WI38 (cell line): ENCODE results near the gene TOMM5.
A peak's percentile ranks its signal among the peaks of the same experiment; 100 is the strongest.

Experiments used
- H3K4me3 ChIP-seq: 2 replicates; pipeline ENCODE4 v1.5.1; 2011; ENCODE audit warnings: low read depth, mild to moderate bottlenecking, control low read depth, low read length
- TF ChIP-seq, protein P1 (sequence below): IDR thresholded peaks from 2 replicates; pipeline ENCODE4 v1.5.1; 2012; ENCODE audit warnings: low read depth, mild to moderate bottlenecking, control low read depth, low read length

TOMM5 gene

DNA sequence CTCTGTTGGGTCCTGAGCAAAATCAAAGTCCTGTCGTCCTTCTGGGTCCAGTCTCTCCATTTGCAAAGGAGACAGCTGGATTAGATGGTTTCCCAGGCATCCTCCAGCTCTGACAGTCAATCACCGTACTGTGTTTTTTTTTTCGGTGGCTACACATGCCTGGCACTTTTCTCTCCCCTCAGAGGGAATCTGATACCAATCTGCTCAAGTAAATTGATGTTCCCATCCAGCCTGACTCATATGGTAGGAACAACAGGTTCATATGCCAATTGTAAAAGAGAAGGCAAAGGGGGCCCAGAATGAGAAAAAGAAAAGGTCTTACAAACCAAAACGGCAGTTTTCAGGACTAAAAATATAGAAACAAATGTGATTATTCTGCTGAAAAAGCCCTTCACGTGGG is 17.4 kb downstream of the TOMM5 start:
- H3K4me3 ChIP-seq: peak overlapping the region; percentile 82
- TF ChIP-seq, protein P1, sequence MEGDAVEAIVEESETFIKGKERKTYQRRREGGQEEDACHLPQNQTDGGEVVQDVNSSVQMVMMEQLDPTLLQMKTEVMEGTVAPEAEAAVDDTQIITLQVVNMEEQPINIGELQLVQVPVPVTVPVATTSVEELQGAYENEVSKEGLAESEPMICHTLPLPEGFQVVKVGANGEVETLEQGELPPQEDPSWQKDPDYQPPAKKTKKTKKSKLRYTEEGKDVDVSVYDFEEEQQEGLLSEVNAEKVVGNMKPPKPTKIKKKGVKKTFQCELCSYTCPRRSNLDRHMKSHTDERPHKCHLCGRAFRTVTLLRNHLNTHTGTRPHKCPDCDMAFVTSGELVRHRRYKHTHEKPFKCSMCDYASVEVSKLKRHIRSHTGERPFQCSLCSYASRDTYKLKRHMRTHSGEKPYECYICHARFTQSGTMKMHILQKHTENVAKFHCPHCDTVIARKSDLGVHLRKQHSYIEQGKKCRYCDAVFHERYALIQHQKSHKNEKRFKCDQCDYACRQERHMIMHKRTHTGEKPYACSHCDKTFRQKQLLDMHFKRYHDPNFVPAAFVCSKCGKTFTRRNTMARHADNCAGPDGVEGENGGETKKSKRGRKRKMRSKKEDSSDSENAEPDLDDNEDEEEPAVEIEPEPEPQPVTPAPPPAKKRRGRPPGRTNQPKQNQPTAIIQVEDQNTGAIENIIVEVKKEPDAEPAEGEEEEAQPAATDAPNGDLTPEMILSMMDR: no peak

DNA sequence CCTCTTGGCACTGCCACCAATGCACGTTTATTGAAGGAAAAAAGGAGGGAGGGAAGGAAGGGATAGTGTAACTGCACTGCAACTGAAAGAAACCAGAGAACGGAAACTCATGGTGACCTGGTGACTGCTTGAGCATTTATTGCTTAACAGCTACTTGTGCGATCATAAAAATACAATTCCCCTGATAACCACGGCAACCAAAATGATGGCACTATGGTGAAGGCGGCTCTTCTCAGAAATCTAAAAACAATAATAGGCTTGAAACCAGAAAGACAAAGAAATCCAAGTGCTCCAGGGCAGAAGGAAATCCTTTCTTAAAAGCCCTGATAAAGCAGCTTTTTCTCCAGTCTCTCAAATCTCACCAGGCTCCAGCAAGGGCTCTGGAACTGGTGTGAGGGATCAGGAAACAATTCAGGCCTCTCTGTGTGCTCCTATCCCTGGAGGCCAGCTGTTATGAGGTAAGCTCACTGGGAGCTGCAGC is 18.1 kb downstream of the TOMM5 start:
- no peak overlapping the region for H3K4me3 ChIP-seq
- TF ChIP-seq, protein P1: no peak

DNA sequence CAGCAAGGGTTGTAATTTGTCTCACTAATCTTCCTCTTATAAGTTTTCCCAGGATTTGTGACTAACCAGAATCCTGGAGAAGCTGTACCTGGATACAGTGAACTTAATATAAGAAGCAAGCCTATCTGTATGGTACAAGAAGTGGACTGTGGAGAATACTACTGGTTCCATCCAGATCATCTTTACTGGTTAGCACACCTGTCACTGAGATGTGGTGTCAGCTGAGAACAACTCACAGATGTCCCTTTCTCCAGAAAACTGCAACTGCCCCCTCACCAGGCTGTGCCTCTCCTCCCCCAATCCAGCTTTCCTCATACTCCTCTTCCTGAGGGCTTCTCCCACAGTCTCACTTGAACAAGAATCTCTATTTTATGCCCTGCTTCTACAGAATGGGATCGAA is 21.1 kb downstream of the TOMM5 start:
- no peak overlapping the region for H3K4me3 ChIP-seq
- TF ChIP-seq, protein P1: no peak

DNA sequence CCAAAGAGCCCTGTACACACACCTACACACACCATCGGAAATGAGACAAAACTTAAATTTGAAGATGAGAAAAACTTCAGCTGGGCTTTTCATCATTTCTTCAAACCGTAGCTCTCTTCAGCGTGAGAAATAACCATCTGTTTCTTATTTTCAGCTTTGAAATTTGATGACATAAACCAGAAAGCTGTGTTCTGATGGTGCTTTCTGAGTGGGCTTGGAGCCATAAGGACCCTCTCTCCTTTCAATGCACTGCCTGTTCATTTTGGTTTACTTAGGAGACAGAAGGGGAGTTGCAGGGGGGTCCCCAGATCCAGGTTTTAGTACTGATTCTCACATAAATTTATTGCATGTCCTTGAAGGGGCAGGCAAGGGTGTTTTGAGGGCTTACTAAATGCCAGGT is 25.7 kb downstream of the TOMM5 start:
- TF ChIP-seq, protein P1: no peak
- no peak overlapping the region for H3K4me3 ChIP-seq

DNA sequence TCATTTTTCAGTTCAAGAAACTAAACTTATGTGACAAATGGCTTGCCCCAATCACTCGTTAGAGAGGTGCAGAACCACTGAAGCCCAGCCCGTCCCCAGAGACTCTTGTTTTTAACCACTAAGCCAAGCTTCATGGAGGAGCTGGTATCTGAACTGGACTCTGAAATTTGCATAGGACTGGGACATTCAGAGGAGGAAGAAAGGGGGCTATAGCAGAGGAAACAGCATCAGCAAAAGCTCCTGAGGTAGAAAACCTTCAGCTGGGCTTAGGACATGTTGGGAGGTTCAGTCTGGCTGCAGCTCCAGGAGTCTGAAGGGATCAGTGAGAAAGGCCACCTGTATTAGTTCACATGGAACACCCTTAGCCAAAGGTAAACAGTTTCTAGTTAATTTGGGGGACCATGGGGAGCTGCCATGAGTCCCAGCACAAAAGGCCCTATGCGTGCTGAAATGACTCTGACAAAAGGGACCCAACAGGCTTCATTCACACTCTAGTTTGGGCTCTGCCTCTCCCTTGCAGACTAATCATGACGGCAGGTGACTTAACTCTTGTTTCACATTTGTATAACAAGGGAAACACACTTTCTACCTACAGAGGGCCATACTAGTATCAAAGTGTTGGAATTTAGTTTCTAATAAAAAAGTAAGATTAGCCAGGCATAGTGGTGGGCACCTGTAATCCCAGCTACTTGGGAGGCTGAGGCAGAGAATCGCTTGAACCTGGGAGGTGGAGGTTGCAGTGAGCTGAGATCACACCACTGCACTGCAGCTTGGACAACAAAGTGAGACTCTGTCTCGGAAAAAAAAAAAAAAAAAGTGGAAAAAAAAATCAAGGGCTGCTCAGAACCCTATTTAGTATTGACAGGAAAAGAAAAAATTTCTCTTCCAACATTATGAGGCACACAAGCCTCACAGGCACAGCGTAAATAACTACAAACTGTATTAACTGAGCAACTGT is 26.5 kb downstream of the TOMM5 start:
- H3K4me3 ChIP-seq: no peak overlapping the region

DNA sequence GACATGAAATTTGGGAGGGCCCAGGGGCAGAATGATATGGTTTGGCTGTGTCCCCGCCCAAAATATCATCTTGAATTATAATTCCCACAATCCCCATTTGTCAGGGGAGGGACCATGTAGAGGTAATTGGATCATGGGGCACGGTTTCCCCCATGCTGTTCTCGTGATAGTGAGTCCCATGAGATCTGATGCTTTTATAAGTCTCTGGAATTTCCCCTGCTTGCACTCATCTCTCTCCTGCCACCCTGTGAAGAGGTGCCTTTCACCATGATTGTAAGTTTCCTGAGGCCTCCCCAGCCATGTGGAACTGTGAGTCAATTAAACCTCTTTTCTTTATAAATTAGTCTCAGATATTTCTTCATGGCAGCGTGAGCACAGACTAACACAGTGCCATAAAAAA is 27.5 kb downstream of the TOMM5 start:
- TF ChIP-seq, protein P1: no peak
- H3K4me3 ChIP-seq: no peak overlapping the region

More for the DNA sequence above, 26.5 kb downstream of the TOMM5 start:
- TF ChIP-seq, protein P1: no peak
